GM23248 (cell line): Measurements from ENCODE around the gene RIMS4. TPM values are rescaled to one million over a fixed set of nuclear protein-coding genes. Genes with fewer than 3 reads are reported as not detected.
A peak's percentile ranks its signal among the peaks of the same experiment; 100 is the strongest.

Experiments used
- DNase-seq: peaks from one replicate; pipeline ENCODE4 v3.0.0-alpha.2; 2015
- H2AFZ ChIP-seq: fragments of 200-600 bp; sonication (generic); 2 replicates; pipeline ENCODE4 v1.6.1; 2016; ENCODE audit warnings: antibody characterized with exemption
- H3F3A ChIP-seq: fragments of 200-600 bp; sonication (generic); 2 replicates; pipeline ENCODE4 v1.6.1; 2016; ENCODE audit warnings: mild to moderate bottlenecking, antibody characterized with exemption, mixed run types; ENCODE audit not compliant: insufficient read depth
- H3K27ac ChIP-seq: fragments of 200-600 bp; sonication (generic); 2 replicates; pipeline ENCODE4 v1.5.1; 2016; ENCODE audit warnings: mild to moderate bottlenecking
- H3K27me3 ChIP-seq: fragments of 200-600 bp; sonication (generic); replicated peaks from 2 replicates; pipeline ENCODE4 v1.6.1; 2016; ENCODE audit warnings: mild to moderate bottlenecking; ENCODE audit not compliant: insufficient read depth
- H3K36me3 ChIP-seq: fragments of 200-600 bp; sonication (generic); 2 replicates; pipeline ENCODE4 v1.6.1; 2016; ENCODE audit warnings: low read depth, mild to moderate bottlenecking
- H3K4me1 ChIP-seq: fragments of 200-600 bp; sonication (generic); 2 replicates; pipeline ENCODE4 v1.6.1; 2016; ENCODE audit warnings: mild to moderate bottlenecking; ENCODE audit not compliant: insufficient read depth
- H3K4me2 ChIP-seq: fragments of 200-600 bp; sonication (generic); one replicate; pipeline ENCODE4 v1.6.1; 2016; ENCODE audit warnings: mild to moderate bottlenecking; ENCODE audit not compliant: unreplicated experiment
- H3K4me3 ChIP-seq: fragments of 200-600 bp; sonication (generic); 2 replicates; pipeline ENCODE4 v1.5.1; 2016; ENCODE audit warnings: mild to moderate bottlenecking
- H3K79me2 ChIP-seq: fragments of 200-600 bp; sonication (generic); 2 replicates; pipeline ENCODE4 v1.6.1; 2016; ENCODE audit warnings: mild to moderate bottlenecking; ENCODE audit not compliant: insufficient read depth
- H3K9ac ChIP-seq: fragments of 200-600 bp; sonication (generic); 2 replicates; pipeline ENCODE4 v1.6.1; 2016; ENCODE audit warnings: mild to moderate bottlenecking
- H3K9me2 ChIP-seq: fragments of 200-600 bp; sonication (generic); 2 replicates; pipeline ENCODE4 v1.6.1; 2016; ENCODE audit warnings: mixed run types, mild to moderate bottlenecking, moderate library complexity; ENCODE audit not compliant: insufficient read depth
- H3K9me3 ChIP-seq: fragments of 200-600 bp; sonication (generic); one replicate; pipeline ENCODE4 v1.6.1; 2017; ENCODE audit warnings: low read depth
- H4K20me1 ChIP-seq: fragments of 200-600 bp; sonication (generic); 2 replicates; pipeline ENCODE4 v1.6.0; 2016; ENCODE audit not compliant: insufficient read depth
- EZH2 ChIP-seq: fragments of 200-600 bp; sonication (generic); IDR thresholded peaks from 2 replicates; pipeline ENCODE4 v1.6.1; 2018; ENCODE audit warnings: antibody characterized with exemption, mild to moderate bottlenecking; ENCODE audit not compliant: insufficient read depth, poor library complexity, severe bottlenecking
- EZH2phosphoT487 ChIP-seq: fragments of 200-600 bp; sonication (generic); IDR thresholded peaks from 2 replicates; pipeline ENCODE4 v1.6.1; 2018; ENCODE audit warnings: antibody characterized with exemption, moderate library complexity, mild to moderate bottlenecking, low read depth; ENCODE audit not compliant: insufficient read depth
- WGBS, 2 experiments: methylation state at CpG; one replicate each; pipeline ENCODE4 v1.1.6; 2015 to 2017; ENCODE audit warnings: low lambda C conversion rate in 2 of 2, low coverage in 1 of 2; ENCODE audit errors: missing lambda C conversion rate in 2 of 2; 5-methylcytosine and 5-hydroxymethylcytosine counted together
- in situ Hi-C: fragments of 300-500 bp; cut with MboI; formaldehyde crosslinking; loops from 2 replicates; pipeline ENCODE4 v1.15.0; 2020
- polyA plus RNA-seq: library from polyadenylated mRNA; unstranded; fragments of >200 nt; fragmentation: Nextera tagmentation; extraction: Ambion mirVana; gene quantifications from 2 replicates; pipeline ENCODE4 v1.2.1, GENCODE V29; 2016
- total RNA-seq: library from RNA; depleted of rRNA; stranded (reverse); fragments of >200 nt; shearing (Covaris generic); gene quantifications from 2 replicates; pipeline ENCODE4 v1.2.3, GENCODE V29; 2014

Gene RIMS4
- total and polyA plus RNA-seq, 2 experiments from 2014 or later = 0.22 TPM; not detected in 1

- 1 to 2% methylated on average over 63 to 78 of the region's 81 CpGs for WGBS, 2 experiments
- in situ Hi-C loops = loop anchor here (10.0 kb wide), 1 partner anchor 119 kb away; no protein-coding TSS in a partner anchor
- peak; percentile 71 for DNase-seq
- no peaks in the 10 kb centered on the region for H3F3A ChIP-seq
- no peaks in the 10 kb centered on the region for H3K9me2 ChIP-seq
- TF ChIP-seq EZH2 (no peak), EZH2phosphoT487 (no peak)
- no peaks in the 10 kb centered on the region for H4K20me1 ChIP-seq
- peak within 1 kb of the TSS; percentile 58 for H3K9ac ChIP-seq
- no peaks in the 10 kb centered on the region for H3K4me1 ChIP-seq
- H3K36me3 ChIP-seq = no peaks in the 10 kb centered on the region
- H3K9me3 ChIP-seq = no peaks in the 10 kb centered on the region
- H3K27me3 ChIP-seq = no peaks in the 10 kb centered on the region
- no peak within 1 kb of the TSS for H3K27ac ChIP-seq
- peak within 1 kb of the TSS; percentile 96 for H3K4me2 ChIP-seq
- peak within 1 kb of the TSS; percentile 76 for H3K4me3 ChIP-seq
- H3K79me2 ChIP-seq = no peaks in the 10 kb centered on the region
- H2AFZ ChIP-seq = peak within 1 kb of the TSS; percentile 69
These were observed 64.6 kb downstream of the RIMS4 start, which contains the start of gene KCNK15 for GRCh38 chr20:44745598-44746366. TSS of gene KCNK15 (plus strand) at chr20:44745865. CDS start at chr20:44745911, 46 bp downstream.

GRCh38 chr20:44745122-44745597, 65.2 kb downstream of the RIMS4 start:
- Histone ChIP-seq H4K20me1 (no peaks in the 10 kb centered on the region), H3K27ac (no peak overlapping the region), H3K36me3 (no peaks in the 10 kb centered on the region), H3K79me2 (no peaks in the 10 kb centered on the region), H3K9ac (peak overlapping the region; percentile 58; the same call in 1 of the 2 replicates), H3K4me2 (no peak overlapping the region), H3F3A (no peaks in the 10 kb centered on the region), H3K4me1 (no peaks in the 10 kb centered on the region), H3K4me3 (peak overlapping the region; percentile 76; the same call in 1 of the 2 replicates), H3K27me3 (no peaks in the 10 kb centered on the region), H2AFZ (peak overlapping the region; percentile 69), H3K9me3 (no peaks in the 10 kb centered on the region), H3K9me2 (no peaks in the 10 kb centered on the region)
- WGBS, 2 experiments = 15 to 57% methylated on average over 4 to 5 of the region's 5 CpGs
- no peak for TF ChIP-seq EZH2phosphoT487
- no peak for TF ChIP-seq EZH2
- no peak for DNase-seq
- in situ Hi-C loops = loop anchor here (10.0 kb wide), 1 partner anchor 120 kb away; no protein-coding TSS in a partner anchor

- Histone ChIP-seq H3K9ac (no peak overlapping the region), H4K20me1 (no peaks in the 10 kb centered on the region), H3K9me2 (no peaks in the 10 kb centered on the region), H3K27ac (no peak overlapping the region), H3K27me3 (no peaks in the 10 kb centered on the region), H3K4me3 (no peak overlapping the region), H3K9me3 (no peaks in the 10 kb centered on the region), H3F3A (no peaks in the 10 kb centered on the region), H3K4me2 (no peak overlapping the region), H3K79me2 (no peaks in the 10 kb centered on the region), H2AFZ (no peak overlapping the region), H3K4me1 (no peaks in the 10 kb centered on the region), H3K36me3 (no peaks in the 10 kb centered on the region)
- no peak for TF ChIP-seq EZH2phosphoT487
- TF ChIP-seq EZH2 = no peak
- DNase-seq = no peak
- in situ Hi-C loops = loop anchor here (10.0 kb wide), 1 partner anchor 121 kb away; no protein-coding TSS in a partner anchor
- WGBS, 2 experiments = 90 to 91% methylated on average over 12 of the region's 12 CpGs
These were observed 66.3 kb downstream of the RIMS4 start for GRCh38 chr20:44743916-44744655.

DNA sequence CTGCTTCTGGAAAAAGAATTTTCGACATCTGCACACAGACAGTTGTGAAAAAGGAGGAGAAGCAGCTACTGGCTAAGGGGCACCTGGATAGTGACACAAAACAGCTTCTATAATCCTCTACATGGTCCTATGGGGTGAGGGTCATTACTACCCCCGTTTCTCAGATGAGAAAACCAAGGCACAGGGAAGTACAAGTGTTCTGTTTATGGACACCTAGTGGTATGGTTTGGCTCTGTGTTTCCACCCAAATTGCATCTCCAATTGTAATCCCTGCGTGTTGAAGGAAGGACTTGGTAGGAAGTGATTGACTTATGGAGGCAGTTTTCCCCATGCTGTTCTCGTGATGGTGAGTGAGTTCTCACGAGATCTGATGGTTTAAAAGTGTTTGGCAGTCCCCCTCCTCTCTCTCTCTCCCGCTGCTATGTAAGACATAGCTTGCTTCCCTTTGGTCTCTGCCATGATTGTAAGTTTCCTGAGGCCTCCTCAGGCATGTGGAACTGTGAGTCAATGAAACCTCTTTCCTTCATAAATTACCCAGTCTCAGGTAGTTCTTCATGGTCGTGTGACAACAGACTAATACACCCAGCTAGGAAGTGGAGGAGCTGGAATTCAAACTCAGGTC, 67.2 kb downstream of the RIMS4 start:
- H3K9me2 ChIP-seq = no peaks in the 10 kb centered on the region
- H3K4me2 ChIP-seq = no peak overlapping the region
- no peak overlapping the region for H3K9ac ChIP-seq
- WGBS, 2 experiments = 67 to 68% methylated on average over 7 of the region's 7 CpGs
- H3K4me3 ChIP-seq = no peak overlapping the region
- DNase-seq = no peak
- no peak overlapping the region for H3K27ac ChIP-seq
- no peaks in the 10 kb centered on the region for H3K4me1 ChIP-seq
- H3K36me3 ChIP-seq = no peaks in the 10 kb centered on the region
- no peaks in the 10 kb centered on the region for H4K20me1 ChIP-seq
- H2AFZ ChIP-seq = no peak overlapping the region
- H3K79me2 ChIP-seq = no peaks in the 10 kb centered on the region
- H3K9me3 ChIP-seq = no peaks in the 10 kb centered on the region
- H3F3A ChIP-seq = no peaks in the 10 kb centered on the region
- in situ Hi-C loops = loop anchor here (10.0 kb wide), 1 partner anchor 122 kb away; no protein-coding TSS in a partner anchor
- TF ChIP-seq EZH2phosphoT487 (no peak), EZH2 (no peak)
- H3K27me3 ChIP-seq = no peaks in the 10 kb centered on the region
